HEK293T (cell line): ENCODE results near the gene TBC1D24.

Experiments used
- CTCF ChIA-PET: fragments of 350-600 bp; formaldehyde crosslinking; extraction: SDS; loops from one replicate; lab custom pipeline; 2021; ENCODE audit warnings: antibody characterized with exemption, inconsistent platforms; lab: Yijun Ruan, JAX
- POLR2A ChIA-PET: fragments of 350-600 bp; formaldehyde crosslinking; extraction: SDS; loops from one replicate; lab custom pipeline; 2020; ENCODE audit warnings: antibody characterized with exemption, inconsistent platforms; lab: Yijun Ruan, JAX
- DNase-seq: peaks from one replicate; pipeline ENCODE4 v3.0.0; 2012; ENCODE audit warnings: mixed read lengths; ENCODE audit errors: extremely low spot score
- ARNT ChIP-seq: fragments of 450-650 bp; IDR thresholded peaks from 2 replicates; pipeline ENCODE4 v1.6.1; 2017; ENCODE audit warnings: mild to moderate bottlenecking
- BHLHE40 ChIP-seq: fragments of 450-650 bp; IDR thresholded peaks from 2 replicates; pipeline ENCODE4 v1.6.1; 2016; ENCODE audit warnings: mild to moderate bottlenecking, moderate library complexity, borderline replicate concordance
- CTBP1 ChIP-seq: fragments of 450-650 bp; IDR thresholded peaks from 2 replicates; pipeline ENCODE4 v1.6.1; 2016; ENCODE audit warnings: borderline replicate concordance
- ELF4 ChIP-seq: fragments of 450-650 bp; IDR thresholded peaks from 2 replicates; pipeline ENCODE4 v1.6.1; 2017; ENCODE audit warnings: antibody characterized with exemption
- FOXA1 ChIP-seq: fragments of 450-650 bp; IDR thresholded peaks from 2 replicates; pipeline ENCODE4 v1.6.1; 2016; ENCODE audit warnings: mild to moderate bottlenecking
- FOXK2 ChIP-seq: fragments of 450-650 bp; IDR thresholded peaks from 2 replicates; pipeline ENCODE4 v1.6.1; 2016; ENCODE audit warnings: mild to moderate bottlenecking
- FOXM1 ChIP-seq: fragments of 450-650 bp; IDR thresholded peaks from 2 replicates; pipeline ENCODE4 v1.6.1; 2017; ENCODE audit warnings: mild to moderate bottlenecking, borderline replicate concordance
- HDGF ChIP-seq: fragments of 450-650 bp; IDR thresholded peaks from 2 replicates; pipeline ENCODE4 v1.6.1; 2017; ENCODE audit warnings: antibody characterized with exemption, borderline replicate concordance
- L3MBTL2 ChIP-seq: fragments of 450-650 bp; conservative IDR thresholded peaks from 2 replicates; pipeline ENCODE4 v1.6.1; 2016; ENCODE audit warnings: mild to moderate bottlenecking
- LEF1 ChIP-seq: fragments of 450-650 bp; IDR thresholded peaks from 2 replicates; pipeline ENCODE4 v1.6.1; 2017; ENCODE audit warnings: mild to moderate bottlenecking, borderline replicate concordance
- NFRKB ChIP-seq: fragments of 450-650 bp; IDR thresholded peaks from 2 replicates; pipeline ENCODE4 v1.6.1; 2016; ENCODE audit warnings: mild to moderate bottlenecking, moderate library complexity
- SP1 ChIP-seq: fragments of 450-650 bp; IDR thresholded peaks from 2 replicates; pipeline ENCODE4 v1.6.1; 2017
- SUZ12 ChIP-seq: fragments of 450-650 bp; IDR thresholded peaks from 2 replicates; pipeline ENCODE4 v1.6.1; 2016; ENCODE audit warnings: mild to moderate bottlenecking
- TARDBP ChIP-seq: fragments of 450-650 bp; IDR thresholded peaks from 2 replicates; pipeline ENCODE4 v1.6.1; 2016
- ZNF384 ChIP-seq: fragments of 450-650 bp; IDR thresholded peaks from 2 replicates; pipeline ENCODE4 v1.6.1; 2016
- TF ChIP-seq, protein P1 (sequence below): fragments of 450-650 bp; IDR thresholded peaks from 2 replicates; pipeline ENCODE4 v1.6.1; 2016

The TBC1D24 gene

GRCh38 chr16:2499454-2499853, 24.5 kb downstream of the TBC1D24 start:
- no peak for DNase-seq
- ChIA-PET POLR2A (interaction anchor here (1.2 kb wide), 1 partner anchor 30 kb away, joined by 3 read pairs; no protein-coding TSS in a partner anchor), CTCF (interaction anchor here (1.1 kb wide), 1 partner anchor 58 kb away, joined by 3 read pairs; no protein-coding TSS in a partner anchor)
- TF ChIP-seq ELF4 (no peak), LEF1 (no peak), L3MBTL2 (no peak), BHLHE40 (no peak), HDGF (no peak), FOXM1 (no peak), SUZ12 (no peak), CTBP1 (no peak), NFRKB (no peak)
- TF ChIP-seq, protein P1, sequence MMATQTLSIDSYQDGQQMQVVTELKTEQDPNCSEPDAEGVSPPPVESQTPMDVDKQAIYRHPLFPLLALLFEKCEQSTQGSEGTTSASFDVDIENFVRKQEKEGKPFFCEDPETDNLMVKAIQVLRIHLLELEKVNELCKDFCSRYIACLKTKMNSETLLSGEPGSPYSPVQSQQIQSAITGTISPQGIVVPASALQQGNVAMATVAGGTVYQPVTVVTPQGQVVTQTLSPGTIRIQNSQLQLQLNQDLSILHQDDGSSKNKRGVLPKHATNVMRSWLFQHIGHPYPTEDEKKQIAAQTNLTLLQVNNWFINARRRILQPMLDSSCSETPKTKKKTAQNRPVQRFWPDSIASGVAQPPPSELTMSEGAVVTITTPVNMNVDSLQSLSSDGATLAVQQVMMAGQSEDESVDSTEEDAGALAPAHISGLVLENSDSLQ, result no peak

- CTCF ChIA-PET, result interaction anchor here (1.1 kb wide), 1 partner anchor 59 kb away, joined by 3 read pairs; no protein-coding TSS in a partner anchor
- no peak for DNase-seq
- no peak for TF ChIP-seq NFRKB
- no peak for TF ChIP-seq SP1
- no peak for TF ChIP-seq FOXA1
- TF ChIP-seq ARNT, result no peak
- no peak for TF ChIP-seq FOXK2
- TF ChIP-seq ELF4, result no peak
- no peak for TF ChIP-seq HDGF
- no peak for TF ChIP-seq CTBP1
- no peak for TF ChIP-seq TARDBP
- POLR2A ChIA-PET, result no interaction called here
Observed at GRCh38 chr16:2499890-2500429, 25.0 kb downstream of the TBC1D24 start.

DNA sequence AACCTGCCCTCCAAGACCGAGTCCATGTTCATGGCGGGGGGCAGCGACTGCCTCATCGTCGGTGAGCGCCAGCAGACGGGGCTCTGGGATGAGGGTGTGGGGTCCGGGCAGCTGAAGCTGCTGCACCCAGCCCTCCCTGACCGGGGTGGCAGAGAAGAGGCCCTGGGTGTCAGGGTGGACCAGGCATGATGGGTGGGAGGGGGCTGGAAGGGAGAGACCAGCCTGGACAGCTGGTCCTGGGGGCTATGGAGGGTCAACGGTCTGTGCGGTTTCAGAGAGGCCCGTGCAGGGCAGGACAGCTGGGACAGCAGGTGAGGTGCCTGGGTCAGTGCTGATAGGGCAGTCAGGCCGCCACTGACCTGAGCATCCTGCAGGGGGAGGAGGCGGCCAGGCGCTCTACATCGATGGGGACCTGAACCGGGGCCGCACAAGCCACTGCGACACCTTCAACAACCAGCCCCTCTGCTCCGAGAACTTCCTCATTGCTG, 25.5 kb downstream of the TBC1D24 start:
- CTCF ChIA-PET, result interaction anchor here (0.9 to 1.5 kb wide), 7 partner anchors 8 to 160 kb away, joined by 3 to 5 read pairs (median 3); partner anchors contain the start of genes ABCA3 and ATP6V0C
- DNase-seq, result no peak
- no peak for TF ChIP-seq CTBP1
- TF ChIP-seq, protein P1, result no peak
- POLR2A ChIA-PET, result no interaction called here

DNA sequence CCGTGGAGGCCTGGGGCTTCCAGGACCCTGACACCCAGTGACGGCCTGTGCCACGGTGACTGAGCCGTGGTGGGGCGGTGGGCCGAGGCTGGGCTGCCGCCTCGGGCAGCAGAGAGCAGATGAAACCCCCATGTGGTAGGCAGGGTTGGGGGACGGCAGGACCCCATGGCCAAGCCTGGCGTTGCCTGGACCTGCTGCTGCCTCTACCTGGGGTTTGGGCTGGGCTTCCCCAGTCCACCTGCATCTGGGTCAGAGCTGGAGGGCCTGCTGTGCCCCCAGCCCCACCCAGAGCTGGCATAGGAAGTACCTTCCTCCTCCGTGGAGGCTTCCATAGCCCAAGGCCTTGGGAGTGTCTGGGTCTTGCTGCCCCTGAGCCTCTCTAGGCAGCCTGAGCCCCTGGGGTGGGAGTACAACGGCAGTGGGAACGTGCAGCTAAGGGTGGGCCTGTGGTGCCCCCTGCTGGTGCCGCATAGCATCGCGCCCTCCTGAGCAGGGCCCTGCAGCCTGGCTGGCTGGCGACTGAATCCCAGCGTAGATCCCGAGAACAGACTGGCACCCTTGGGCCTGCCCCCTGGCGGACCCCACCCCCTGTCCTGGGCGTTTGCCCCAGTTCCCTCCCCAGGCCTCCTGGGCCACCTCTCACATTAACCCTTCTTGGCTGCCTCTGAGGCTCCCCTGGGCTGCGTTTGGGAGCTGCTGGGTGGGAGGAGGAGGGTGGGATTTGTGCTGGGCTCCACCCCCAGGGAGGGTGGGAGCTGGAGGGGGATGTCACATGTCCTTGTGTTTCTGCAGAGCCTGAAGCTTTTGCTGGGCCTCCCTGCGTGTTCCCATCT, 26.2 kb downstream of the TBC1D24 start:
- ChIA-PET POLR2A (interaction anchor here (0.6 to 1.5 kb wide), 8 partner anchors 9 to 73 kb away, joined by 3 to 5 read pairs (median 3); partner anchors contain the start of genes AMDHD2, TBC1D24 and TEDC2), CTCF (interaction anchor here (0.5 to 1.5 kb wide), 14 partner anchors 8 to 250 kb away, joined by 3 to 6 read pairs (median 3); partner anchors contain the start of genes ABCA3, ATP6V0C and ECI1)
- TF ChIP-seq, protein P1, result no peak
- TF ChIP-seq ELF4, result no peak
- no peak for TF ChIP-seq FOXM1
- no peak for TF ChIP-seq FOXA1
- no peak for TF ChIP-seq BHLHE40
- peak; percentile 89 for DNase-seq

DNA sequence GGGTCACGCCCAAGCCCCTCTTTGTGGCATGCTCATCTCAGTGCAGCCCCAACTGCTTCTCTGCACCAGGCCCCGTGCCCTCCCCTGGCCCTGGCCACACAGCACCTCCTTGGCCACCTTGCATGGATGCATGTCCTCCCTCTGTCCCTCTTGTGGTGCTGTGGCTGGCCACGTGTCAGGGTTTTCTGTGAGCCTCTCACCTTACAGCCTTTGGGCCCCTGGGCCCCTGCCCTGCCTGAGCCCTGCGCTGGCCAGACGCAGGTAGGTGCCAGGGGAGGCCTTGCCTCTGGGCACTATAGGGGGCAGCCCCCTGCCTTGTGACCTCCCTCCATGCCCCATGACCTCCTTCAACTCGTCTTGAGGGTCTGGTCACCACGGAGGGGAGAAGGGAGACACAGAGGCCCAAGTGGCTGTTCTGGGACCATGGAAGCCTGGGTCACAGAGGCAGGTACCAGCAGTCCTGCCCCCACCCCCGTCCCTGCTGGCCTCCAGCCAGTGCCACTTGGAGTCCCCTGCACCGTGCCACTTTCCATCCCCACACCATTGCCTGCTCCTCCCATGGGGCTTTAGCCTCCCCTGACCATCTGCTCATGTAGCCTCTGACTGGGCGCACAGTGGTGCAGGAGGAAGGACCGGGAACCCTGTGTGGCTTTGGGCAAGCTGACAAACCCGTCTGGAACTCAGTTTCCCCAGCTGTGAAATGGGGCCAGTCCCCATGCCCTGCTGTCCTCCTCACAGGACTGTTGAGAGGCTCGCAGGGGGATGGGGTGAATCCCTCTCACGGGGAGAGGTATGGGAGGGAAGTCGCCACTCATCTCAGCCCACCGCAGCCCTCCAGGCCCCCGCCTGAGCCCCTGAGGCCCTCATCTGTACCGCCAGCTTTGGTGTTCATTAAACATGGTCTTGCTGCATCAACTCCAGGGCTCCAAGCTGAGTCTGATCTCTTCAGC, 27.3 kb downstream of the TBC1D24 start:
- ChIA-PET CTCF (interaction anchor here (0.5 to 1.5 kb wide), 12 partner anchors 10 to 251 kb away, joined by 3 to 6 read pairs (median 3); partner anchors contain the start of genes ABCA3 and ECI1), POLR2A (interaction anchor here (0.9 to 1.5 kb wide), 8 partner anchors 8 to 74 kb away, joined by 3 to 5 read pairs (median 3); partner anchors contain the start of genes AMDHD2, CEMP1 and TBC1D24)
- no peak for DNase-seq
- TF ChIP-seq ARNT (no peak), TARDBP (no peak), ZNF384 (no peak)

DNA sequence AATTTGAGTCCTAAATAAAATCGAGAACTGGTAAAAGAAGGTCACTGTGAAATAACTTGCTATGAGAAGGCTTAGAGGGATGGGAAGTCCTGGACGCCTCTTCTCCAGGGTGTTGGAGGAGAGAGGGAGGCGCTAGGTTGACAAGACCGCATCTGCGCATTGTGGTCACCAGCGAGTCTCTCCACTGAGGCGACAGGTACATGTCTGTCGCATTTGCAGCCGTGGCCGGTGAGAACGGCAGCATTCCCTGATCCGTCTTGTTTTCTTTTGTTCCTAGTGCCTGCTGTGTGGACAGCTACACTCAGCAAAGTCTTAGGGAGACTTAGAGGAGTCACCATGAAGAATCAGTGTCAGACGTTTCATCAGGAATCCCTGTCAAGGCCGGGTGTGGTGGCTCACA, 30.8 kb downstream of the TBC1D24 start:
- ChIA-PET CTCF (no interaction called here), POLR2A (no interaction called here)
- no peak for DNase-seq
- TF ChIP-seq FOXK2, result no peak
- TF ChIP-seq SP1, result no peak
- no peak for TF ChIP-seq HDGF
- TF ChIP-seq, protein P1, result no peak
